K562 (cell line): ENCODE measurements around the gene KIAA1210. TPM values are rescaled to one million over a fixed set of nuclear protein-coding genes. Genes with fewer than 3 reads are reported as not detected.

Experiments used
- ATAC-seq: fragments of 200-7000 bp; cut with Tn5 transposase; 3 replicates; pipeline ENCODE4 v1.9.1; 2020; ENCODE audit warnings: moderate library complexity
- BruUV-seq: library from RNA; stranded (reverse); fragments of 400-500 nt; replicated peaks from 2 replicates; lab custom pipeline; 2021; lab: Mats Ljungman, UMichigan
- CTCF ChIA-PET: fragments of 300-600 bp; formaldehyde crosslinking; extraction: SDS; loops from one replicate; lab custom pipeline; 2021; ENCODE audit warnings: low intra/inter-chr PET ratio; lab: Yijun Ruan, JAX
- POLR2A ChIA-PET: fragments of 300-600, 350-650 bp; sonication (Branson Sonifier 250); formaldehyde crosslinking; extraction: SDS; loops from one replicate; lab custom pipeline; 2021; ENCODE audit warnings: antibody characterized with exemption, inconsistent platforms; lab: Yijun Ruan, JAX
- DNase-seq, 4 experiments: peaks; one replicate each; pipeline versions ENCODE4 v3.0.0 to v3.0.0-alpha.2; 2011 to 2018; ENCODE audit warnings: low spot score in 3 of 4, mixed read lengths in 3 of 4; ENCODE audit errors: extremely low read depth in 1 of 4
- FAIRE-seq: peaks from 2 replicates; lab custom pipeline; 2011; peaks lifted over from hg19 to GRCh38; lab: Jason Lieb, UNC
- H2AFZ ChIP-seq: 2 replicates; pipeline ENCODE4 v1.6.0; 2011; ENCODE audit warnings: low read depth, low read length, control low read depth, inconsistent platforms
- H3K27ac ChIP-seq: fragments of 200-600 bp; 3 replicates; pipeline ENCODE4 v1.8.0; 2011; ENCODE audit warnings: low read depth, mild to moderate bottlenecking, control low read depth, inconsistent platforms, low read length, moderate library complexity, mixed read lengths; ENCODE audit errors: extremely low read depth
- H3K27me3 ChIP-seq, 2 experiments: fragments of 300-600 bp in 1 of 2; 2 replicates in 1 of 2; 3 replicates in 1 of 2; pipeline versions ENCODE4 v1.6.0 to v1.8.0; 2011; ENCODE audit warnings: inconsistent platforms in 2 of 2, low read length in 2 of 2, mild to moderate bottlenecking in 1 of 2, mixed read lengths in 1 of 2, moderate library complexity in 1 of 2; ENCODE audit not compliant: control insufficient read depth in 2 of 2, insufficient read depth in 2 of 2
- H3K36me3 ChIP-seq: fragments of 300-600 bp; 3 replicates; pipeline ENCODE4 v1.8.0; 2011; ENCODE audit warnings: mild to moderate bottlenecking, low read length, inconsistent platforms; ENCODE audit not compliant: control insufficient read depth, insufficient read depth
- H3K4me1 ChIP-seq, 2 experiments: fragments of 200-600 bp in 1 of 2; replicated peaks in 1 of 2; 2 replicates in 1 of 2; 3 replicates in 1 of 2; pipeline versions ENCODE4 v1.5.1 to v1.8.0; 2011; ENCODE audit warnings: inconsistent platforms in 2 of 2, low read length in 2 of 2, mild to moderate bottlenecking in 1 of 2, mixed read lengths in 1 of 2, moderate library complexity in 1 of 2; ENCODE audit not compliant: control insufficient read depth in 2 of 2, insufficient read depth in 2 of 2
- H3K4me2 ChIP-seq: 2 replicates; pipeline ENCODE4 v1.6.1; 2011; ENCODE audit warnings: low read length, control low read depth, inconsistent platforms, mixed read lengths; ENCODE audit not compliant: insufficient read depth
- H3K4me3 ChIP-seq: fragments of 200-600 bp; sonication (generic), shearing (Covaris generic); 2 replicates; pipeline ENCODE4 v1.5.1; 2016; ENCODE audit warnings: control low read depth, inconsistent platforms
- H3K79me2 ChIP-seq: fragments of 200-600 bp; 3 replicates; pipeline ENCODE4 v1.8.0; 2011; ENCODE audit warnings: low read length, inconsistent platforms; ENCODE audit not compliant: control insufficient read depth, insufficient read depth
- H3K9ac ChIP-seq, 2 experiments: 2 replicates each; pipeline versions ENCODE4 v1.6.0 to v1.6.1; 2011; ENCODE audit warnings: low read depth in 2 of 2, low read length in 2 of 2, control low read depth in 1 of 2, inconsistent platforms in 1 of 2, mild to moderate bottlenecking in 1 of 2, mixed read lengths in 1 of 2; ENCODE audit not compliant: insufficient read depth in 1 of 2
- H3K9me1 ChIP-seq: one replicate; pipeline ENCODE4 v1.6.0; 2011; ENCODE audit warnings: inconsistent platforms, mild to moderate bottlenecking, low read length, moderate library complexity; ENCODE audit not compliant: control insufficient read depth, insufficient read depth
- H3K9me3 ChIP-seq: replicated peaks from 2 replicates; pipeline ENCODE4 v1.5.1; 2011; ENCODE audit warnings: low read depth, low read length, inconsistent platforms; ENCODE audit not compliant: control insufficient read depth, insufficient read depth
- H4K20me1 ChIP-seq: replicated peaks from 2 replicates; pipeline ENCODE4 v1.6.1; 2011; ENCODE audit warnings: low read length, inconsistent platforms, mixed read lengths; ENCODE audit not compliant: control insufficient read depth, insufficient read depth
- NCOA6 ChIP-seq: fragments of 450-650 bp; IDR thresholded peaks from 2 replicates; pipeline ENCODE4 v1.6.1; 2017; ENCODE audit warnings: mild to moderate bottlenecking
- WGBS: fragments of 100-300 bp; shearing (Covaris generic); methylation state at CpG from one replicate; pipeline ENCODE4 v1.1.6; 2016; ENCODE audit warnings: low coverage, mixed read lengths; ENCODE audit not compliant: insufficient coverage; ENCODE audit errors: missing lambda C conversion rate; 5-methylcytosine and 5-hydroxymethylcytosine counted together
- in situ Hi-C: fragments of 300-500 bp; cut with MboI; formaldehyde crosslinking; loops from 4 replicates; pipeline ENCODE4 v1.15.0; 2018; ENCODE audit warnings: inconsistent platforms, mixed read lengths
- intact Hi-C: fragments of 100-400 bp; cut with micrococcal nuclease; formaldehyde crosslinking; loops from 2 replicates; pipeline ENCODE4 v1.14.2; 2022
- polyA plus RNA-seq, 8 experiments: library from polyadenylated mRNA; depleted of rRNA in 4 of 8; stranded (reverse) in 5 of 8; unstranded in 3 of 8; fragments of >200 nt; fragmentation: Nextera tagmentation in 2 of 8; fragmentation: Illumina TruSeq in 1 of 8; extraction: Ambion mirVana in 2 of 8; extraction: Trizol in 1 of 8; gene quantifications; 2 replicates each; pipeline versions ENCODE4 v1.2.1 to v1.2.3, GENCODE V29; 2011 to 2014; ENCODE audit warnings: inconsistent platforms in 1 of 8, missing spikeins in 1 of 8
- total RNA-seq, 7 experiments: library from RNA; depleted of rRNA in 6 of 7; stranded (reverse); fragments of >200 nt in 6 of 7; fragmentation: Illumina TruSeq in 2 of 7; extraction: Trizol in 2 of 7; gene quantifications; 2 replicates each; pipeline versions ENCODE4 v1.2.1 to v1.2.3, GENCODE V29; 2011 to 2021; ENCODE audit warnings: low replicate concordance in 1 of 7
- TF ChIP-seq, protein P1 (sequence below): sonication (generic); formaldehyde crosslinking; IDR thresholded peaks from 2 replicates; pipeline ENCODE4 v1.8.0; 2022; ENCODE audit warnings: mild to moderate bottlenecking, missing genetic modification reagents
- TF ChIP-seq, protein P2 (sequence below): fragments of 450-650 bp; IDR thresholded peaks from 2 replicates; pipeline ENCODE4 v1.7.1; 2018; ENCODE audit warnings: mild to moderate bottlenecking, low read depth; ENCODE audit not compliant: partially characterized antibody

The KIAA1210 gene
- total and polyA plus RNA-seq, 9 of the 15 experiments (the other 6 are each of a cell fraction or from before 2014, with no cell fraction given) = not detected

DNA sequence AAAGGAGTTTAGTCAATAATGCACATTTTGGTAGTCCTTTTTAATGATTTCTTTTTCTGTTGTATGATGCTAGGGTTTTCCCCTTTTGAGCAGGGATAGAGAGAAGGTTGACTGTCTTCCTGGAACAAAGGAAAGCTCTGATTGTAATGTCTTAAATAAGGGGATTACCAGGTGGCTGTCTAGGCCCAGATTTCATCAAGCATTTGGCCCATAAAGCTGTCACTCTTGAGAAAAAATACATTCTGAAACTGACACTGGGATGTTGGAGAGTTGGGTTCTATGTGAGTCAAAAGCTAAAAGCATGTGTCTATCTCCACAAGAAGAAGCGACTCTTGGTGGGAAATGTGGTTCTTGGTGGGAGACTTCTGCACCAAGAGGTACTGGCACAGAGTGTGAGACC, 26.4 kb downstream of the KIAA1210 start:
- Histone ChIP-seq H3K9me1 (no peaks in the 10 kb centered on the region), H3K4me2 (no peak overlapping the region), H4K20me1 (no peaks in the 10 kb centered on the region), H3K4me1 (no peaks in the 10 kb centered on the region), H3K36me3 (no peaks in the 10 kb centered on the region), H3K9ac (no peak overlapping the region), H3K4me3 (no peak overlapping the region), H3K9me3 (no peaks in the 10 kb centered on the region), H3K27ac (no peak overlapping the region), H3K79me2 (no peaks in the 10 kb centered on the region), H3K27me3 (no peaks in the 10 kb centered on the region; a peak in 1 of 5 replicates), H2AFZ (no peak overlapping the region)
- intact Hi-C loops (no loop called here), in situ Hi-C loops (no loop called here)
- no peak for TF ChIP-seq NCOA6
- TF ChIP-seq, protein P1, sequence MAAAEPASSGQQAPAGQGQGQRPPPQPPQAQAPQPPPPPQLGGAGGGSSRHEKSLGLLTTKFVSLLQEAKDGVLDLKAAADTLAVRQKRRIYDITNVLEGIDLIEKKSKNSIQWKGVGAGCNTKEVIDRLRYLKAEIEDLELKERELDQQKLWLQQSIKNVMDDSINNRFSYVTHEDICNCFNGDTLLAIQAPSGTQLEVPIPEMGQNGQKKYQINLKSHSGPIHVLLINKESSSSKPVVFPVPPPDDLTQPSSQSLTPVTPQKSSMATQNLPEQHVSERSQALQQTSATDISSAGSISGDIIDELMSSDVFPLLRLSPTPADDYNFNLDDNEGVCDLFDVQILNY = no peak
- TF ChIP-seq, protein P2, sequence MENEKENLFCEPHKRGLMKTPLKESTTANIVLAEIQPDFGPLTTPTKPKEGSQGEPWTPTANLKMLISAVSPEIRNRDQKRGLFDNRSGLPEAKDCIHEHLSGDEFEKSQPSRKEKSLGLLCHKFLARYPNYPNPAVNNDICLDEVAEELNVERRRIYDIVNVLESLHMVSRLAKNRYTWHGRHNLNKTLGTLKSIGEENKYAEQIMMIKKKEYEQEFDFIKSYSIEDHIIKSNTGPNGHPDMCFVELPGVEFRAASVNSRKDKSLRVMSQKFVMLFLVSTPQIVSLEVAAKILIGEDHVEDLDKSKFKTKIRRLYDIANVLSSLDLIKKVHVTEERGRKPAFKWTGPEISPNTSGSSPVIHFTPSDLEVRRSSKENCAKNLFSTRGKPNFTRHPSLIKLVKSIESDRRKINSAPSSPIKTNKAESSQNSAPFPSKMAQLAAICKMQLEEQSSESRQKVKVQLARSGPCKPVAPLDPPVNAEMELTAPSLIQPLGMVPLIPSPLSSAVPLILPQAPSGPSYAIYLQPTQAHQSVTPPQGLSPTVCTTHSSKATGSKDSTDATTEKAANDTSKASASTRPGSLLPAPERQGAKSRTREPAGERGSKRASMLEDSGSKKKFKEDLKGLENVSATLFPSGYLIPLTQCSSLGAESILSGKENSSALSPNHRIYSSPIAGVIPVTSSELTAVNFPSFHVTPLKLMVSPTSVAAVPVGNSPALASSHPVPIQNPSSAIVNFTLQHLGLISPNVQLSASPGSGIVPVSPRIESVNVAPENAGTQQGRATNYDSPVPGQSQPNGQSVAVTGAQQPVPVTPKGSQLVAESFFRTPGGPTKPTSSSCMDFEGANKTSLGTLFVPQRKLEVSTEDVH = no peak
- BruUV-seq = no TSS peak
- DNase-seq = no peak
- WGBS = 0% methylated on average over 1 of the region's 1 CpG
- ChIA-PET POLR2A (interaction anchor here (0.7 kb wide), 1 partner anchor 85 kb away, joined by 3 read pairs; no protein-coding TSS in a partner anchor), CTCF (no interaction called here)
- no peak for ATAC-seq
- no peak for FAIRE-seq
